Chondrocyte (in vitro differentiated cells): ENCODE results near the gene GUK1. TPM values are rescaled to one million over a fixed set of nuclear protein-coding genes. Genes with fewer than 3 reads are reported as not detected.
"Not testable (repeated sequence)": the region's sequence is repeated elsewhere in the genome, so short reads cannot be mapped to it uniquely, and the experiment has no call there.

Source experiments
- DNase-seq: peaks from one replicate; pipeline ENCODE4 v3.0.0; 2021; ENCODE audit warnings: mixed read lengths, low spot score
- H3K27ac Mint-ChIP-seq: one replicate; pipeline ENCODE4 v1.8.0; 2021; ENCODE audit warnings: mild to moderate bottlenecking, moderate library complexity, mixed read lengths; ENCODE audit not compliant: unreplicated experiment
- H3K27me3 Mint-ChIP-seq: 2 replicates; pipeline ENCODE4 v1.8.0; 2021; ENCODE audit warnings: low read depth, mixed read lengths
- H3K36me3 Mint-ChIP-seq: 2 replicates; pipeline ENCODE4 v1.8.0; 2021; ENCODE audit warnings: low read depth, mixed read lengths
- H3K4me1 Mint-ChIP-seq: 2 replicates; pipeline ENCODE4 v1.8.0; 2021; ENCODE audit warnings: low read depth, mild to moderate bottlenecking, mixed read lengths
- H3K4me3 Mint-ChIP-seq: one replicate; pipeline ENCODE4 v1.8.0; 2021; ENCODE audit warnings: mild to moderate bottlenecking, moderate library complexity, mixed read lengths; ENCODE audit not compliant: unreplicated experiment
- H3K9me3 Mint-ChIP-seq: 2 replicates; pipeline ENCODE4 v1.8.0; 2021; ENCODE audit warnings: low read depth, mixed read lengths
- CTCF ChIP-seq: fragments of 200-600 bp; sonication (generic); IDR thresholded peaks from 2 replicates; pipeline ENCODE4 v1.5.0; 2021; ENCODE audit warnings: antibody characterized with exemption, mild to moderate bottlenecking, moderate library complexity
- total RNA-seq: library from RNA; stranded (reverse); gene quantifications from 3 replicates; pipeline ENCODE4 v1.2.1, GENCODE V29; 2021

Gene GUK1
- total RNA-seq, 1 donor from 2014 or later, result 196 TPM

GRCh38 chr1:228109073-228109961 is 30.8 kb upstream of the GUK1 start, which contains the start of gene MRPL55:
TSS of gene MRPL55 (minus strand) at chr1:228109299. CDS start at chr1:228108260, 1,039 bp downstream.
- peaks cover 4% of the 10 kb centered on the region for H3K36me3 Mint-ChIP-seq
- H3K9me3 Mint-ChIP-seq, result no peaks in the 10 kb centered on the region
- TF ChIP-seq CTCF, result peak; percentile 55
- DNase-seq, result peak; percentile 98
- H3K27ac Mint-ChIP-seq, result peak within 1 kb of the TSS; percentile 93
- peak within 1 kb of the TSS; percentile 89 for H3K4me3 Mint-ChIP-seq
- H3K27me3 Mint-ChIP-seq, result no peaks in the 10 kb centered on the region
- peaks cover 26% of the 10 kb centered on the region for H3K4me1 Mint-ChIP-seq

- H3K9me3 Mint-ChIP-seq, result no peaks in the 10 kb centered on the region
- no peaks in the 10 kb centered on the region for H3K27me3 Mint-ChIP-seq
- no peak for TF ChIP-seq CTCF
- peaks cover 4% of the 10 kb centered on the region for H3K36me3 Mint-ChIP-seq
- H3K27ac Mint-ChIP-seq, result peak overlapping the region; percentile 93
- DNase-seq, result no peak
- peak overlapping the region; percentile 89 for H3K4me3 Mint-ChIP-seq
- peaks cover 22% of the 10 kb centered on the region for H3K4me1 Mint-ChIP-seq
Observed at GRCh38 chr1:228109962-228110488, 30.1 kb upstream of the GUK1 start.

DNA sequence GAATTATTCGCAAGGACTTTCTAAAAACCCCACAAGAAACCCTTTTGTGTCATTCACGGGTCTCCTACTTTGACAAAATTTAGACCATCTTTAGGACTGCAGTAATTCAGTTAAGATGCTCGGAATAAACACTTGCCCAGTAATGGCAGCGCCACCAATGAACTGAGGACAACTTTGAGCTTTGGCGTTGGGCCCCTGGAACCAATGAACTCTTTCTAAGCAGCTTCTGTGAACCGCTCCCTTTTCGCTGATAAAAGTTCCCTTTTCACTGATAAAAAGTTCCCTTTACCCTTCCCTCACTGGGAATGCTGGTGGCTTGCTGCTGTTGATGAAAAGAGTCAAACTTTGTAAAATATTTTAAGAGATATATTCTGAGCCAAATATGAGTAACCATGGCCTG is 29.5 kb upstream of the GUK1 start:
- TF ChIP-seq CTCF, result no peak
- H3K27me3 Mint-ChIP-seq, result no peaks in the 10 kb centered on the region
- peaks cover 22% of the 10 kb centered on the region for H3K4me1 Mint-ChIP-seq
- H3K36me3 Mint-ChIP-seq, result peaks cover 4% of the 10 kb centered on the region
- DNase-seq, result no peak
- no peaks in the 10 kb centered on the region for H3K9me3 Mint-ChIP-seq
- H3K27ac Mint-ChIP-seq, result no peak overlapping the region
- no peak overlapping the region for H3K4me3 Mint-ChIP-seq

DNA sequence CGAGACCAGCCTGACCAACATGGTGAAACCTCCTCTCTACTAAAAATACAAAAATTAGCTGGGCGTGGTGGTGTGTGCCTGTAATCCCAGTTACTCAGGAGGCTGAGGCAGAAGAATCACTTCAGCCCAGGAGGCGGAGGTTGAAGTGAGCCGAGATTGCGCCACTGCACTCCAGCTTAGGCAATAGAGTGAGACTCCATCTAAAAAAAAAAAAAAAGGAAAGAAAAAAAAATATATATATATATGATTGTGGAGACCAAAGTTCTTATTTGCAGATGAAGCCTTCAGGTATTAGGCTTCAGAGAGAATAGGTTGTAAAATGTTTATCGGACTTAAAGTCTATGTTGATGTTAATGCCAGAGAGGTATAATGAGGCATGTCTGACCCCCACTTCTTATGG is 28.8 kb upstream of the GUK1 start:
- H3K4me1 Mint-ChIP-seq, result peaks cover 22% of the 10 kb centered on the region
- DNase-seq, H3K27ac Mint-ChIP-seq, H3K4me3 Mint-ChIP-seq, H3K36me3 Mint-ChIP-seq, H3K27me3 Mint-ChIP-seq, H3K9me3 Mint-ChIP-seq: not testable (repeated sequence)

DNA sequence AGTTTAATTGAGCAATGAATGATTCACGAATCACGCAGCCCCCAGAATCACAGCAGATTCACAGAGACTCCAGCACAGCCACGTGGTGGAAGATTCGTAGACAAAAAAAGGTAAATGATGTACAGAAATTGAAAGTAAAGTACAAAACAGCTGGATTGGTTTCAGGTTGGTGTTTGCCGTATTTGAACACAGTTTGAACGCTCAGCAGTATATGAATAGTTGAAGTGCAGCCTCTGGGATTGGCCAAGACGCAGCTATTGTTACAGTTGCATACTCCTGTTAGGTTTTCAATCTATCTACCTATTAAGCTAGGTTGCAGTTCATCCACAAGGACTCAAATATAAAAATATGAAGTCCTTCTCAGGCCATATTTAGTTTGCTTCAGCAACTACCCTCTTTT is 27.9 kb upstream of the GUK1 start:
- H3K4me3 Mint-ChIP-seq, result no peak overlapping the region
- no peak for DNase-seq
- no peaks in the 10 kb centered on the region for H3K36me3 Mint-ChIP-seq
- H3K27me3 Mint-ChIP-seq, result no peaks in the 10 kb centered on the region
- no peak for TF ChIP-seq CTCF
- H3K9me3 Mint-ChIP-seq, result no peaks in the 10 kb centered on the region
- peaks cover 22% of the 10 kb centered on the region for H3K4me1 Mint-ChIP-seq
- no peak overlapping the region for H3K27ac Mint-ChIP-seq
